ENCODE data around the gene LRRC70. TPM values are rescaled to one million over a fixed set of nuclear protein-coding genes. Genes with fewer than 3 reads are reported as not detected.

Gene LRRC70
- total RNA-seq, 1 donor from 2014 or later: 0.64 TPM

GRCh38 chr5:62605638-62606037 lies 27.0 kb downstream of the LRRC70 start:
- TF ChIP-seq CTCF (IDR thresholded peaks at IDR 0.05; ENCODE audit: insufficient read depth, low read depth, low read length) (no peak), EZH2 (IDR thresholded peaks at IDR 0.05; ENCODE audit: insufficient read depth, low read length) (no peak)
- no peaks in the 10 kb centered on the region for H3K9me3 ChIP-seq (ENCODE audit: insufficient read depth, low read depth, low read length)

GRCh38 chr5:62606878-62607277 lies 28.3 kb downstream of the LRRC70 start:
- DNase-seq (ENCODE audit: low read depth): peak; percentile 16
- Mint-ChIP-seq H3K4me3 (ENCODE audit: unreplicated experiment) (no peak overlapping the region), H3K27ac (ENCODE audit: unreplicated experiment) (no peak overlapping the region), H3K36me3 (ENCODE audit: low read depth, unreplicated experiment) (peaks cover 11% of the 10 kb centered on the region), H3K4me1 (ENCODE audit: low read depth, unreplicated experiment) (peaks cover 4% of the 10 kb centered on the region), H3K27me3 (ENCODE audit: low read depth, unreplicated experiment) (no peaks in the 10 kb centered on the region), H3K9me3 (ENCODE audit: unreplicated experiment) (no peaks in the 10 kb centered on the region)
- TF ChIP-seq CTCF (IDR thresholded peaks at IDR 0.05; ENCODE audit: insufficient read depth, low read depth, low read length) (no peak), EZH2 (IDR thresholded peaks at IDR 0.05; ENCODE audit: insufficient read depth, low read length) (no peak)
- Histone ChIP-seq H3K4me3 (ENCODE audit: insufficient read depth, low read depth, low read length) (no peak overlapping the region), H3K36me3 (ENCODE audit: insufficient read depth, low read length) (no peaks in the 10 kb centered on the region), H3K79me2 (ENCODE audit: insufficient read depth, low read length) (no peaks in the 10 kb centered on the region), H3K9me3 (ENCODE audit: insufficient read depth, low read depth, low read length) (no peaks in the 10 kb centered on the region), H2AFZ (ENCODE audit: low read depth, low read length) (no peak overlapping the region), H4K20me1 (ENCODE audit: insufficient read depth, low read length) (no peaks in the 10 kb centered on the region), H3K9ac (ENCODE audit: low read length) (no peak overlapping the region), H3K27ac (ENCODE audit: low read depth, low read length) (no peak overlapping the region), H3K27me3 (ENCODE audit: insufficient read depth, low read length) (no peaks in the 10 kb centered on the region), H3K4me1 (ENCODE audit: insufficient read depth, low read length) (no peaks in the 10 kb centered on the region), H3K4me2 (ENCODE audit: low read length) (no peak overlapping the region)
- FAIRE-seq: peak; percentile 5

More at GRCh38 chr5:62605638-62606037, 27.0 kb downstream of the LRRC70 start:
- Mint-ChIP-seq H3K9me3 (ENCODE audit: unreplicated experiment) (no peaks in the 10 kb centered on the region), H3K36me3 (ENCODE audit: low read depth, unreplicated experiment) (peaks cover 11% of the 10 kb centered on the region), H3K27me3 (ENCODE audit: low read depth, unreplicated experiment) (no peaks in the 10 kb centered on the region), H3K4me3 (ENCODE audit: unreplicated experiment) (no peak overlapping the region), H3K4me1 (ENCODE audit: low read depth, unreplicated experiment) (peaks cover 4% of the 10 kb centered on the region), H3K27ac (ENCODE audit: unreplicated experiment) (no peak overlapping the region)
- H3K4me2 ChIP-seq (ENCODE audit: low read length): no peak overlapping the region
- DNase-seq (ENCODE audit: low read depth): no peak
- H2AFZ ChIP-seq (ENCODE audit: low read depth, low read length): no peak overlapping the region
- no peaks in the 10 kb centered on the region for H3K36me3 ChIP-seq (ENCODE audit: insufficient read depth, low read length)
- no peaks in the 10 kb centered on the region for H4K20me1 ChIP-seq (ENCODE audit: insufficient read depth, low read length)
- no peaks in the 10 kb centered on the region for H3K27me3 ChIP-seq (ENCODE audit: insufficient read depth, low read length)
- no peak overlapping the region for H3K9ac ChIP-seq (ENCODE audit: low read length)
- H3K27ac ChIP-seq (ENCODE audit: low read depth, low read length): no peak overlapping the region
- H3K79me2 ChIP-seq (ENCODE audit: insufficient read depth, low read length): no peaks in the 10 kb centered on the region
- no peak for FAIRE-seq
- no peaks in the 10 kb centered on the region for H3K4me1 ChIP-seq (ENCODE audit: insufficient read depth, low read length)
- no peak overlapping the region for H3K4me3 ChIP-seq (ENCODE audit: insufficient read depth, low read depth, low read length)

- no peaks in the 10 kb centered on the region for H3K27me3 Mint-ChIP-seq (ENCODE audit: low read depth, unreplicated experiment)
- Histone ChIP-seq H3K4me3 (ENCODE audit: insufficient read depth, low read depth, low read length) (no peak overlapping the region), H3K9ac (ENCODE audit: low read length) (no peak overlapping the region), H3K27ac (ENCODE audit: low read depth, low read length) (no peak overlapping the region), H3K9me3 (ENCODE audit: insufficient read depth, low read depth, low read length) (no peaks in the 10 kb centered on the region), H2AFZ (ENCODE audit: low read depth, low read length) (no peak overlapping the region), H3K27me3 (ENCODE audit: insufficient read depth, low read length) (no peaks in the 10 kb centered on the region), H3K36me3 (ENCODE audit: insufficient read depth, low read length) (no peaks in the 10 kb centered on the region), H3K79me2 (ENCODE audit: insufficient read depth, low read length) (no peaks in the 10 kb centered on the region), H4K20me1 (ENCODE audit: insufficient read depth, low read length) (no peaks in the 10 kb centered on the region), H3K4me2 (ENCODE audit: low read length) (no peak overlapping the region), H3K4me1 (ENCODE audit: insufficient read depth, low read length) (no peaks in the 10 kb centered on the region)
- no peak overlapping the region for H3K4me3 Mint-ChIP-seq (ENCODE audit: unreplicated experiment)
- TF ChIP-seq EZH2 (IDR thresholded peaks at IDR 0.05; ENCODE audit: insufficient read depth, low read length) (no peak), CTCF (IDR thresholded peaks at IDR 0.05; ENCODE audit: insufficient read depth, low read depth, low read length) (no peak)
- no peaks in the 10 kb centered on the region for H3K9me3 Mint-ChIP-seq (ENCODE audit: unreplicated experiment)
- H3K27ac Mint-ChIP-seq (ENCODE audit: unreplicated experiment): no peak overlapping the region
- FAIRE-seq: no peak
- H3K36me3 Mint-ChIP-seq (ENCODE audit: low read depth, unreplicated experiment): peaks cover 11% of the 10 kb centered on the region
- H3K4me1 Mint-ChIP-seq (ENCODE audit: low read depth, unreplicated experiment): peaks cover 4% of the 10 kb centered on the region
- DNase-seq (ENCODE audit: low read depth): no peak
Observed at GRCh38 chr5:62607615-62608014, 29.0 kb downstream of the LRRC70 start.
